GM19238 (cell line): ENCODE results near the gene S100A7.
"Not testable (repeated sequence)": the region's sequence is repeated elsewhere in the genome, so short reads cannot be mapped to it uniquely, and the experiment has no call there.

Source experiments
- DNase-seq: peaks from one replicate; pipeline ENCODE4 v3.0.0; 2011; ENCODE audit warnings: low spot score; ENCODE audit not compliant: insufficient read length

The S100A7 gene

DNA sequence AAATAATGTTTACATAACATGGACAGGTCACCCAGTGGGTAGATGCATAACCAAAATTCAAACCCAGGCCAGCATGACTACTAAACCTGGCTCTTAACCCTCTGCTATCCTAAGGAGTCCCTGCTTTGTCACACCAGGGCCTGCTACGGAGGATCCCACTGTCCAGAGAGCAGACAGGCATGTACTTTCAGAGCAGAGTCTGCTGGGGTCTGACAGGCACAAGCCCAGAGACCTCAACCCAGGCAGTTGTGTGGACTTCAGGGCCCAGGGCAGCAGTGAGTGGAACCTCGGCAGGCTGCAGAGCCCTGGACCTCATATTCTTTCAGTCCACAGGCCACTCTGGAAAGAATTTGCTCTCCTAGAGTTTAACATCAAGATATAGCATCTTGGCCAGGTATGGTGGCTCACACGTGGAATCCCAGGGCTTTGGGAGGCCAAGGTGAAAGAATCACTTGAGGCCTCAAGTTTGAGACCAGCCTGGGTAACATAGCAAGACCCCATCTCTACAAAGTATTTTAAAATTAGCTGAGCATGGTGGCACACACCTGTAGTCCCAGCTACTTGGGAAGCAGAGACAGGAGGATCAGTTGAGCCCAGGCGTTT lies 16.1 kb upstream of the S100A7 start:
- no peak for DNase-seq

DNA sequence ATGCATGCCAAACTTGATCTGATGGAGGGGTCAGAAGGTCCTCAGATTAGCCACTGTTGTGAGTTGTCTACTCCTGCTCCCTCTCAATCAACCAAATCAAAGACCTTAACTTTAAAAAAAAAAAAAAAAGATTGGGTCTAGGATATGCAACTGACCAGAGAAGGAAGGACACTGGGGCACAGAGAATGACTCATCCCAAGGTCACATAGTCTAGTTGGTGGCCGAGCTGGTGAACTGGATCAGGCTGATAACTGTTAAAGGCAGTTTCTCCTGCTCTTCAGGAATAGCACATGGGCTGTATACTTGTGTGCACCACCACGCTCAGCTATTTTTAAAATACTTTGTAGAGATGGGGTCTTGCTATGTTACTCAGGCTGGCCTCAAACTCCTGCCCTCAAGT lies 14.8 kb upstream of the S100A7 start:
- DNase-seq: no peak

DNA sequence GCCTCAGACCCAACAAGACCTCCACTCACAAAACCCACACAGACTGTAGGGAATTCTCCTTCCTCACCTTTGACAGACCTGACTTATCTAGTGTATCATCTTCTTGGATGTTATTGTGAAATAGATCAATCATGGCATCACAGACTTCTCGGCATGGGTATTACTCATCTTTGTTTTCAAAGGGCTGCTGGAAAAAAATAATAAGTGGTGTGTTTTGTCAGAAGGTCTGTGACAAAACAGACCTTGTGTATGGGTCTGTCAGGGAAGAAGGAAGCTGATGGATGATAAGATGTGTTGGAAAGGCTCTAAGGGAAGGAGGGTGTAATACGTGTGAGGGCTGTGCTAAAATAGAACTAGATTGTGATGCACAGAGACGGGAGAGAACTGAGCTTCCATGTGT lies 13.9 kb upstream of the S100A7 start:
- no peak for DNase-seq

DNA sequence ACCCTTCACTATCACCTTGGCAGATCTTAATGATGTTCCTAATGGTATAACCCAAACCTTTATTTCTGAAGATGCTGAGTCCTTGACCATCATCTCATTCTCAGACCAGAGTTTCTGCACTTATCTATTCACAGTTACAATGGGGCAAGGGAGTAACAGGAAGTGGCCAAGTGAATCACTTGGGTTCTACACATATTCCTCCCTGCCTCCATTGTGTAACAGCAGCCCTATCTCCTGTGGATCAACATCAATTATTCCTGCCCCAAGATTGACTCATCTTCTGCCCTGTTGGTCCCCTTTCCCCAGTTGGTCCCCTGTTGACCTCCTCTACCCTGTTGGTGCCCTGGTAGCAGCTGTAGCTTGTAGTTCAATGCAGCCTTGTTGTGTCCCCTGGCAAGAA lies 10.3 kb upstream of the S100A7 start:
- DNase-seq: no peak

DNA sequence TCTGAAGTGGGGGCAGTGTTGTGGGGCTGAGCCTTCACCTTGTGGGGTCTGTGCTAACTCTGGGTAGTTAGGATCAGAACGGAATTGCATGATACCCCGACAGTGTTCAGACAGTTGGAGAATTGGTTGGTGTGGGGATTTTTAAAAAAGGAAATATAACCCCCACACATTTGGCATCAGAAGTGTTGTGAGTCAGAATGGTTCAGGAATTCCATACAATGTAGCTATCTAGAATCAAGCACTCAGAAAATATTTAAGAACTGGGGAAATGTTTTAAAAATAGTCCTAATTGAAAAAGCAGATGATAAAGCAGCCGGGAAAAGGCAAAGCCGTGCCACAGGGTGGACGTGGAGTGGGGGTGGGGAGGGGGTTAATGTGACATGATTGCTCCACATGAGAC lies 6.5 kb upstream of the S100A7 start:
- DNase-seq: no peak

DNA sequence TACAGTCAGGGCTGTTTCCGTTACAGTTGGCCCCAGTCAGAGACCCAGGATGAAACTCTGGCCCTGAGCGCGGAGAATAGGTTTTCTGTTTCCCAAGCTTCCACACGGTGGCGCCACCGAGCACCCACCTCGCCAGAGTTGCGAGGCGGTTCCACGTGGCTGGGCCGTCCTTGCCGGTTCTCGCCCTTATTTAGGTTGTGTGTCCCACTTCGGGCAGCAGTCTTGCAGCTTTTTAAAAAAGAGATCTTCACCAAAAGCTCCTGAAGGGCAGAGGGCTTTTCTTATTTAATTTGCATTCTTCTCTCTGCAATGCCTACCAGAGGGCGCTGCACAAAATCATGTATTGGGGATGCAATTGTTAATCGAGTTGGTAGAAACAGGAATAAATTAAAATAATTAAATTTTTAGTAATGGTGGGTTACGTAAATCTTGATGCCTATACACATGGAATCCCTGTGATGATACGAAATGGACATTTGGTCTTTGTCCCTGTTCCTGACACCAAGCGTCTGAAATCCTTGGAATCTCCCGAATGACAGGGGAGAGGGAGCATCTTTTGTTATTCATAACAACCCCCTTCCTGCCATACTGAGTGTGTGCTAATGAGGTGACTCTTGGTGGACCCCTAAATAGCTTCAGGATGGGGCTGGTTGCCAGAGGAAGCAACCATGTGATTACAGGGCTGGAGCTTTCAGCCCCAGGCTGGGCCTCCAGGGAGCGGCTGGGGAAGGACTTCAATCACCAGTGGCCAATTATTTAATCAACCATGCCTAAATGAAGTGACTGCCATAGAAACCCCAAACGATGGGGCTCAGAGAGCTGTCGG lies 5.6 kb upstream of the S100A7 start:
- peak; percentile 53 for DNase-seq

DNA sequence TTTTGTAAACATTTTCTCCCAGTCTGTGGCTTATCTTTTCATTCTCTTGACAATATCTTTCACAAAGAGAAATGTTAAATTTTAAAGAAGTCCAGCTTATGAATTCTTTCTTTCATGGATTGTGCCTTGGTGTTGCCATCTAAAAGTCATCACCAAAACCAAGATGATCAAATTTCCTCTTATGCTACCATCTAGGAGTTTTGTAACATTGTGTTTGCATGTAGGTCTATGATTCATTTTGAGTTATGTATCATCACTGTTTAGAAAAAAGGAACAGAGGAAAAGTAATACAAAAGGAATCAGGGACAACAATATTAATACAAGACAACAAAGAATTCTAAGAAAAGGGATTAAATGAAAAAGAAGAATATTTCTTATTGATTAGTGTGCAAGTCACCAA lies 2.3 kb upstream of the S100A7 start:
- DNase-seq: not testable (repeated sequence)

DNA sequence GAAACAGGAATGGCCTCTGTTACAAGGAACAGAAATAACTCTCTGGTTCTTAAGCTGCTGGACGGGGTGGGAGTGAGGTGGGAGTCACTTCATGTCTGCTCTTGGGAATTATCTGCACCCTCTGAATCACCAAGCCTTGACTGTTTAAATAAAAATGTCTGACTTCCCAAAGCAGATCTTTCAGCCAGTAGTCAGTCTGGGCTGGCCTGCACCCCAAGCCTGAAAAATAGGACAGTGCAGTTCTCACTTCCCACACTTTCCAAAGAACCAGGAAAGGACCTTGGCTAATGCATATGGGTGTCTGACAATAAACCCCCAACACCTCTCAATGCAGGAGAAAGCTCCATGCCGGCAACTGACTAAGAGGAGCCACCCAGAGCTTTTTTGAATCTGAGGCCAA lies 796 bp downstream of the S100A7 start:
- DNase-seq: no peak

DNA sequence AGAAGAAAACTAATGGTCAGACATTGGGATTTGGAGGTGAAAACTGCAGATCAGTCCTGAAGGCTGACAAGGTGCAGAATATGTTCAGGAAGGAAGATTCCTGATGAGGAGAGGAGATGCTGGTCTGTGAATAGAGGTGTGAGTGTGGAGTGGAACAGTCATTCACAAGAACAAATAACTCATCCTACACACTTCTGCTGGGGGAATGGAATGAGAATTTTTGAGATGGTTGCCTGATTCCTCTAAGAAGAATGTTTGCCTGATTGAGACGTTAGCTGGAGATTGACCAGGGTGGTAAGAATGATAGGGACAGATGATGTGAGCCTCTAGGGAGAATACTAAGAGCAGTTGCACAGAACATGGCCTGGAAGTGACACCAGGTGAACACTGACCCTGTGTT lies 4.1 kb downstream of the S100A7 start:
- no peak for DNase-seq

DNA sequence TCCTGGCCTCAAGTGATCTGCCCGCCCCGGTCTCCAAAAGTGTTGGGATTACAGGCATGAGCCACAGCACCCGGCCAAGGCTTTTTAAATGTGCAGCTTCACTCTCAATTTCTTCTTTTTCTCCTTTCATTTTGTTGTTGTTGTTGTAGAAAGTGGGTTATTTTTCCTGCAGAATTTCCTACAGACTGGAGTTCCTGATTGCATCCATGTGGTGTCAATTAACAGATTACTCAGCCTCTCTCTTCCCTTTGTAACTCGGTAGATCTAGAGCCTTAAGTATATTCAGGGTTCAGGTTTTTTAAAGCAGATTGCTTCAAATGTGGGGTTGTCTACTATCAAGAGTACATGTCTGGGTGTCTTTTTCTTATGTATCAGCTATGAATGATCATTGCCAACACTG lies 11.6 kb downstream of the S100A7 start:
- not testable (repeated sequence) for DNase-seq

DNA sequence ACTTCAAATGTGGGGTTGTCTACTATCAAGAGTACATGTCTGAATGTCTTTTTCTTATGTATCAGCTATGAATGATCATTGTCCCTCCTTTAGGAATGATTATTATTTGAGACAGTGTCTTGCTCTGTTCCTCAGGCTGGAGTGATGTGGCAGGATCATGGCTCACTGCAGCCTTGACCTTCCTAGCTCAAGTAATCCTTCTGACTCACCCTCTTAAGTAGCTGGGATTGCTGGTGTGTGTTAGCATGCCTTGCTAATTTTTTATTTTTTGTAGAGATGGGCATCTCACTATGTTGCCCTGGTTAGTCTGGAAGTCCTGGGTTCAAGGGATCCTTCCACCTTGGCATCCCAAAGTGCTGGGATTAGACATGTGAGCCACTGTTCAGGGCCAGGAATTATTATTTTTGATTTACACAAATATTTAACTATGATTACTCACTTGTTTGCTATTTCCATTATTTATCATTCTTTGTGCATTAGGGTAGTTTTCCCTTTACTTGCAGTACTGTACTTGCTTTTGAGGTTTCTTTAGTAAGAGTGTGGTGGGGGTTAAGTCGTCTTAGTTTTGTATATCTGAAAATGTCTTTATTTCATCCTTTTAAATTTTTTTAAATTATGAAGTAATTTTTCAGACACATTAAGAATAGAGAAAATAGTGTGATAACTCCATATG lies 12.8 kb downstream of the S100A7 start:
- no peak for DNase-seq

DNA sequence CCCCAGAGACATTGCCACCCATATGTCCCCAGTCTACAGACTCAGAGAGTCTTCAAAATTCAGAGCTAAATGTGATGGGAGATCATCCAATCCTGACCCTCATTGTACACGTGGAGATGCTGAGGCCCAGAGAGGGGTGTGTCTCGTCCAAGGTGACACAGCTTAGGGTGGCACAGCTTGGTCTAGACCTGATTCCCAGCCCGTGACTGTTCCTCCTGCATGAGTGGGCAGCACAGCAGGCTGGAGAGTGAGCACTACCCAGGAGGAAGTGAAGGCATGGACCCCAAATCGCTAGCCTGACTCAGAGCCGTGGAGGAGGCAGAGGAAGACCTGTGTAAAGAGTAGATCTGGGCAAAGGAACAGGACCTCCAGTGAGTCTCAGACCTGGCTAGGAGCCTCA lies 16.4 kb downstream of the S100A7 start:
- no peak for DNase-seq

DNA sequence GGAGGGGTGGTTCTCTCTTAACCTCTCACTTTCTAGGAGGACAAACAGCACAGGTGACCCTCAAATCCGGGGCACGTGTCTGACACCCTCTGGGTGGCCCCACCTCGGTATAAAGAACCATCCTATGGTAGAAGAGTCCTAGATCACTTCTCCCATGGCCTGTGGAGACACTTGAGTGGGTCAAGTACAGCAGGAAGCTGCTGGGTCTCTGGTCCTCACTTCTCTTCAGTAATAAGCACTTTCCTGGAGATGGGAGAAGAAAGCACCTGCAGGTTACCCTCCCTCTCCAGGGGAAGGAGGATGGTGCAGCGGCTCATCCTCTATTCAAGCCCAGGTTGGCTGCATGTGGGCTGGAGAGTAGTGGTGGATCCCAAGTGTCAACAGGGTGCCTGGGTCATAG lies 17.0 kb downstream of the S100A7 start:
- no peak for DNase-seq

DNA sequence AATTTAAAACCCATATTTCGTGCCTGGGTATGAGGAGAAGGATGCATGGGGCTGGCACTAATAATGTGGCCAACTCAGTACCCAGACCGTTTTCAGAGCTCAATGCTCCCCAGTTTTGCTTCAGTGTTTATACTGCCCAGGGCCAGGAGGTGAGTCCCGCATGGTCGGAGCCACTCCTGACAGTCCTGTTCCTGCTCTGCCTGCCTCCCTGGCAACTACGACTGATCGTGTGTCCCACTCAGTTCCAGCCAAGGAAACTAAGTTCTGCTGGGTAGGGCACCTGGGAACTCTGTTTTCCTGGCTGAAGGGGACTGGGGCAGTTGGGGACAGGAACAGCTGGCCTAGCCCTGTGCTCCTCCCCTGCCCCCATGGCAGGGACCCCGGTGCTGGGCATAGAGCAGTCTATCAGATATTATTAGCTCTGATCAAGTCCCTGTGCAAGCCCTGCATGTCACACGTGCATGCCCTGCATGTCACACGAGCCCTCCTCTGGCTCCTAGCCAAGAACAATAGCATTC lies 19.2 kb downstream of the S100A7 start:
- DNase-seq: no peak

DNA sequence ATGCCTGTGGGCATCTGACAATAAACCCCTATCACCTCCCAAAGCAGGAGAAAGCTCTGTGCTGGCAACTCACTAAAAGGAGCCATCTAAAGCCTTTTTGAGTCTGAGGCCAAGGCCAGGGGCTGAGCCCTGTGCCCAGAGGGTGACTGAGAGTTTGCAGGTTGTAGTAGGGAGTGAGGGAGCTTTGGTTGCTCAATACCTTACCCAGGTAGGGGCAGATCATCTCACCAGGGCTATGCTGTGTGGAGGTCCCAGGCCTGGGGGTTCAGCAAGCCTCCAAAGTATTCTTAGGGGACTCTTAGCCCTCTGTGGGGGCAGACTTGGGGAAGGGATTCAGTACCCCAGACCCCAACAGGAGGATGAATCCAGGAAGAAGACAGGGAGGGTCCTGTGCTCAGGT lies 21.2 kb downstream of the S100A7 start:
- DNase-seq: no peak

DNA sequence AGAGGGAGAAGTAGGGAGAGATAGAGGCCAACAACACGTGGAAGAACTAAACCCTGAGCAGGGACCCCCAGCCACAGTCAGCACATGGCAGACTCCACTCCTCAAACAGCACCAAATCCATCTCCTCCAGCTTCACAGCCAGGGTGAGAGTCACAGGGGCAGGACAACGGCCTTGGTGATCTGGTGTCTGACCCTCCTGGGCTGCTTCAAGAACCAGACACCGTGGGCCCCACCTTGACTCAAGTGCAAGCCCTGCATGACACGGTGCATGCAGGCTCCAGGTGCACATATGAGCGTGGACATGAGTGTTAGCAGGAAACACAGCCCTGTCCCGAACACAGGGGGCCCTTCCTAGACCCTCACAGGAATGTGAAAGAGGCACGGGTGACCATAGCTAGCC lies 21.9 kb downstream of the S100A7 start:
- DNase-seq: no peak

DNA sequence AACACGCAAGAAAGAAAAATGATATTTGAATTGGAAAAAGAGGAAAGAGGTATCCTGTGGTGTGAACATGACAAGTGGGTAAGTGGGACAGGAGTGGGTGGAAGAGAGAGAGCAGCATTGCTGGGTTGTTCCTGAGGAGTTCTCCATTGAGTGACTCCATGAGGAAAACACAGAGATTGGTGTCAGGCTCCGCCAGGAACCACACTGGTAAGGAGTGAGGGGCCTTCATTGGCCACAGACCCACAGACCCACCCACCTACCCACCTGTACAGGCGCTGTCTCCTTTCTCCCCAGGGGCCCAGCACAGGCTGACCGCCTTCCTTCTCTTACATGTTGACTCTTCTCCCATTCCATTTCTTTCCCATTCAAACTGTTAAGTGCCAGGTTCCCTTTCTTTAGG lies 23.2 kb downstream of the S100A7 start:
- no peak for DNase-seq

DNA sequence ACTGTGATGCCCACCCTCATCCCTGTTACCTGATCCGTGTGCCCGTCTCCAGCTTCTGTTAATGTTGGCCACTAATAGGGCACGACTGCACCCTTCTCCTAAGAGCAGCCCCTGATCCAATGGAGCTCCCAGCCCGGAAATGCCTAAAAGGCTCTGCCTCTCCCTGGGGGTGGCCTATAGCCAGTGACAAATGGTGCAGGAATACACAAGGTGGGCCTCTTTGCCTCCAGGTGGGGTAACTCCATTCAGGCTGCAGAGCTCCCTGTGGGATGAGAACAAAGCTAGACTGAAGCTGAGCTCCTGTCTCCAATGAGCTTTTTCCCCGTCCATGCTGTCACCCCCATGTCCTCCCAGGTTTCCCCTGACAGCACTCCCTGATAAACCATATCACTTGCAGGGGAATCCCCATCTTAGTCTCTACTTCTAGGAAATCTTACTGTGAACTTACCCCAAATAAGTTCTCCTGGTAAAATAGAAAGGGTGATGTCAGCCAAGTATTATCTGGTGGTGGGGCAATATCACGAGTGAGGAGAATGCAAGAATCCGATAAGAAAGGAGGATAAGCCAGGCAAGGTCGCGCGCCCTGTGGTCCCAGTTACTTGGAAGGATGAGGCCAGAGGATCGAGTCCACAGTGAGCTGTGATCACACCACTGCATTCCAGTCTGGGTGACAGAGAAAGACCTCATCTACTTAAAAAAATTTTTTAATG lies 25.6 kb downstream of the S100A7 start:
- no peak for DNase-seq

DNA sequence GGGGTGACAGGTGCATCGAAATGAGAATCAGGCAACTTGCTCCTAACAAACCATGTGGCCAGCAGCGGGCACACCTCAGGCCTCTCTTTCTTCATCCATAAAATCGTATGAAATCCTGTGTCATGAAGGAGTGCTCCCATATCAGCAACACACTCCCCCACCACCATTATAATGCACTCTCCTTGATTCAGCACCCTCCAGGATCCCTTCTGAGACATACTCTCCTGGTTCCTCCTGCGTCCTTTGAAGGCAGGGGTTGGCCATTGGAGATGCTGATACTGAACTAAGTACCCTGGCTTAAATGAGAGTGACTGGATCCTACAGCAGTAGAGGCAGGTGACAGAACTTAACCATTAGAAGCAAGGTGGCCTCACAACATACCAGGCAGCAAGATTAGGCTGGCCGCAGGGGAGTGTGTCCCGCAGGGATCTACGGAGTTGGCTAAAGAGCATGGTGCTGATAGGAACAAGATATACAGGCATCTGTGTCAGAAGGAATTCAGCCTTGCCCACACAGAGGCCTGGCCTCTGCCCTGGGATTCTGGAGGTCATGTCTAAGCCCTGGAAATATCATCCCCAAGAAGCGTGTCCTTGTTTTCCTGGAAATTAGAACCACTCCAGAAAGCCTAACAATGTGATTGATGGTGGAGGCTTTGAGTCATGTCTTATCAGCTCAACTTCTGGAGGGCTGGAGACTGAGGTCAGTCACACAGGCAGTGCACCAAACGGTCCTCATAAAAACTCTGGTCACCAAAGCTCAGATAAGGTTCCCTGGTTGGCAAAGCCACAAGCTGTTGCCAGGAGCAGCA lies 27.4 kb downstream of the S100A7 start:
- DNase-seq: no peak

DNA sequence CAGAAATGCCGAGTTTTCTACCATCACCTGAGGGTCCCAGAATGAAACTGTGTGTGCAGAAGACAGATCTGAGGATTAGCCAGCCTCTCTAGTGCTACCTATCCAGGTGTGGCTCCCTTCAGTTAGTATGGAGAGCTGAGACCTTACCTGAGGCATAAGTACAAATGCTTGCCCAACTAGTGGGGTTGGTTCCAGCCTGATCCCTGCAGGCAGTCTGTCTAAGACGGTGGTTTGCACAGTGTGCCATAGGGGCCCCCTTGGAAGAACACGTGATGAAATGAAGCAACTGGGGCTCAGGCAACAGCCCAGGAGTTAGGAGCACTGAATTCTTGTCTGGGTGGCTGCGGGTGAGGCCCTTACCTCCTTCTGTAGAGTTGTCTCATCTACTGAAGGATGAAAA lies 28.5 kb downstream of the S100A7 start:
- DNase-seq: no peak

DNA sequence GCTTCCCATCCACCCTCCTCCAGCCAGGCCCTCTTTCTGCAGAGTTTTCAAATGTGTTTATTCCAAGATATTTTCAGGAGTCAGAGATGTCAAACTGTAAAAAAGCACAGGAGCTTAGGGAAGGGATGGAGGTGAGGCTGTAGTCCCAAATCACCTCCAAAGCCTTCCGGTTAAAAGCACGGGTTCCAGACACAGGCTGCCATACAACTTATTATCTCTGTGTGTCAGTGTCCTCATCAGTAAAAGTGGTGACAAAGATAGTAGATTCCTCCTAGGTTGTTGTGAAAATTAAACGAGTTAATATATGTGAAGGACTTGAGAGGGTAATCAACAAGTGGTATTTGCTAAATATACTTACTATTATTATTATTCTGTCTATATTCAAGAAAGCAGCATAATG lies 29.0 kb downstream of the S100A7 start:
- no peak for DNase-seq
